CD14-positive monocyte (primary cell): ENCODE results near the gene LIX1L. TPM values are rescaled to one million over a fixed set of nuclear protein-coding genes. Genes with fewer than 3 reads are reported as not detected.

Experiments
- DNase-seq, 3 donors: peaks; one replicate each; pipeline ENCODE4 v3.0.0-alpha.2; 2011 to 2022
- H2AFZ ChIP-seq: 2 replicates; pipeline ENCODE4 v1.6.0; 2012; ENCODE audit warnings: mild to moderate bottlenecking, low read depth, low read length, inconsistent platforms; ENCODE audit not compliant: insufficient read depth, poor library complexity, severe bottlenecking
- H3K27ac ChIP-seq, 2 donors: 1 replicate in 1 of 2; 2 replicates in 1 of 2; pipeline ENCODE4 v1.5.1; 2012 to 2013; ENCODE audit warnings: low read length in 2 of 2, control low read depth in 1 of 2, inconsistent platforms in 1 of 2, low read depth in 1 of 2, mild to moderate bottlenecking in 1 of 2
- H3K27me3 ChIP-seq, 2 donors: one replicate each; pipeline versions ENCODE4 v1.6.0 to v1.6.1; 2011 to 2013; ENCODE audit warnings: low read length in 2 of 2; ENCODE audit not compliant: control insufficient read depth in 2 of 2, insufficient read depth in 2 of 2
- H3K36me3 ChIP-seq, 2 donors: replicated peaks in 1 of 2; 1 replicate in 1 of 2; 2 replicates in 1 of 2; pipeline versions ENCODE4 v1.5.1 to v1.6.1; 2012 to 2013; ENCODE audit warnings: low read length in 2 of 2, control low read depth in 1 of 2, inconsistent platforms in 1 of 2, mild to moderate bottlenecking in 1 of 2; ENCODE audit not compliant: insufficient read depth in 2 of 2, control insufficient read depth in 1 of 2
- H3K4me1 ChIP-seq, 2 donors: 1 replicate in 1 of 2; 2 replicates in 1 of 2; pipeline versions ENCODE4 v1.5.1 to v1.6.1; 2012 to 2013; ENCODE audit warnings: low read length in 2 of 2, control low read depth in 1 of 2, inconsistent platforms in 1 of 2, mild to moderate bottlenecking in 1 of 2, moderate library complexity in 1 of 2; ENCODE audit not compliant: insufficient read depth in 2 of 2, control insufficient read depth in 1 of 2
- H3K4me2 ChIP-seq: replicated peaks from 2 replicates; pipeline ENCODE3; 2012; ENCODE audit warnings: low read length, moderate library complexity, mild to moderate bottlenecking; ENCODE audit not compliant: poor library complexity, severe bottlenecking; ENCODE audit errors: extremely low read depth
- H3K4me3 ChIP-seq, 3 experiments: fragments of 200-600 bp in 1 of 3; sonication (generic) in 1 of 3; replicated peaks in 1 of 3; 1 replicate in 2 of 3; 2 replicates in 1 of 3; pipeline ENCODE4 v1.5.1; 2011 to 2013; ENCODE audit warnings: low read length in 3 of 3, mild to moderate bottlenecking in 3 of 3, control low read depth in 2 of 3, low read depth in 2 of 3, inconsistent platforms in 1 of 3, moderate library complexity in 1 of 3
- H3K79me2 ChIP-seq: 2 replicates; pipeline ENCODE4 v1.6.0; 2012; ENCODE audit warnings: mild to moderate bottlenecking, control low read depth, inconsistent platforms, low read length, moderate library complexity; ENCODE audit not compliant: insufficient read depth
- H3K9ac ChIP-seq: 2 replicates; pipeline ENCODE4 v1.6.0; 2017; ENCODE audit warnings: low read length, mild to moderate bottlenecking; ENCODE audit not compliant: insufficient read depth, poor library complexity, severe bottlenecking
- H3K9me3 ChIP-seq, 2 donors: replicated peaks in 1 of 2; 1 replicate in 1 of 2; 2 replicates in 1 of 2; pipeline versions ENCODE4 v1.5.1 to v1.6.1; 2012 to 2013; ENCODE audit warnings: low read length in 2 of 2, control low read depth in 1 of 2; ENCODE audit not compliant: control insufficient read depth in 1 of 2, insufficient read depth in 1 of 2
- H4K20me1 ChIP-seq: 2 replicates; pipeline ENCODE4 v1.6.0; 2012; ENCODE audit warnings: mild to moderate bottlenecking, low read length, control low read depth, moderate library complexity; ENCODE audit not compliant: insufficient read depth
- H3K27ac Mint-ChIP-seq, 7 donors: one replicate each; pipeline ENCODE4 v1.8.0; 2020; ENCODE audit warnings: mild to moderate bottlenecking in 7 of 7, mixed read lengths in 7 of 7, moderate library complexity in 6 of 7, inconsistent platforms in 2 of 7
- H3K27me3 Mint-ChIP-seq, 3 donors: one replicate each; pipeline ENCODE4 v1.8.0; 2021 to 2022; ENCODE audit warnings: low read depth in 3 of 3, mild to moderate bottlenecking in 3 of 3, mixed read lengths in 3 of 3, moderate library complexity in 3 of 3, inconsistent platforms in 1 of 3
- H3K36me3 Mint-ChIP-seq, 2 donors: one replicate each; pipeline ENCODE4 v1.8.0; 2020; ENCODE audit warnings: mixed read lengths in 2 of 2, inconsistent platforms in 1 of 2, mild to moderate bottlenecking in 1 of 2
- H3K4me1 Mint-ChIP-seq: one replicate; pipeline ENCODE4 v1.8.0; 2020; ENCODE audit warnings: mild to moderate bottlenecking, mixed read lengths
- H3K4me3 Mint-ChIP-seq, 2 donors: one replicate each; pipeline ENCODE4 v1.8.0; 2020; ENCODE audit warnings: mild to moderate bottlenecking in 2 of 2, mixed read lengths in 2 of 2, moderate library complexity in 1 of 2
- H3K9me3 Mint-ChIP-seq, 7 donors: one replicate each; pipeline ENCODE4 v1.8.0; 2020 to 2022; ENCODE audit warnings: mixed read lengths in 7 of 7, mild to moderate bottlenecking in 6 of 7, moderate library complexity in 6 of 7, inconsistent platforms in 2 of 7
- WGBS: methylation state at CpG from one replicate; pipeline ENCODE4 v1.1.5; 2013; ENCODE audit warnings: missing lambda C conversion rate; ENCODE audit not compliant: insufficient coverage; 5-methylcytosine and 5-hydroxymethylcytosine counted together
- intact Hi-C, 2 donors: fragments of 100-400 bp; cut with micrococcal nuclease; formaldehyde crosslinking; loops; one replicate each; pipeline versions ENCODE4 v1.15.0 to v1.15.1; 2023
- polyA plus RNA-seq, 3 donors: library from polyadenylated mRNA; depleted of rRNA in 1 of 3; unstranded in 2 of 3; stranded (reverse) in 1 of 3; fragments of 300-500 nt in 2 of 3; fragments of >200 nt in 1 of 3; fragmentation: Illumina TruSeq in 2 of 3; gene quantifications; 1 replicate in 2 of 3; 2 replicates in 1 of 3; pipeline ENCODE4 v1.2.3, GENCODE V29; 2012 to 2021
- TF ChIP-seq, protein P1 (sequence below): fragments of 200-600 bp; IDR thresholded peaks from one replicate; pipeline ENCODE4 v1.8.0; 2022; ENCODE audit warnings: antibody characterized with exemption, mild to moderate bottlenecking

Gene LIX1L
- polyA plus RNA-seq, 3 donors, result 6.3 to 13.6 (median 8.5) TPM

DNA sequence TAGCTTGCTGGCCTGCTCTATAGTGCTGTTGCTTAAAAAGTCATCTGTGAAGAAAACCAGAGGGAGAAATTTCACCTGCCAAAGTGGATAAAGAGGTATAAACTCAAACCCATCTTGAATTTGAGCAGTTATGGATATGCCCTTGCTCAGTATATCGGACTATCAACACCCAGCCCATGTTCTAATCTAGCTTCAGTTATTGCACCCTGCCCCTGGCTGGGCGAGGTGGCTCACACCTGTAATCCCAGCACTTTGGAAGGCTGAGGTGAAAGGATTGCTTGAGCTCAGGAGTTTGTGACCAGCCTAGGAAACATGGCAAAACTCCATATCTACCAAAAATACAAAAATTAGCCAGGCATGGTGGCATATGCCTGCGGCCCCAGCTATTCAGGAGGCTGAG is 13.3 kb downstream of the LIX1L start:
- Histone ChIP-seq H3K9ac (no peak overlapping the region), H3K4me1 (no peaks in the 10 kb centered on the region), H3K9me3 (no peaks in the 10 kb centered on the region), H3K27me3 (no peaks in the 10 kb centered on the region), H2AFZ (no peak overlapping the region), H3K36me3 (peaks cover 8 to 58% of the 10 kb centered on the region in 2 donors), H4K20me1 (no peaks in the 10 kb centered on the region), H3K4me2 (no peak overlapping the region), H3K27ac (no peak overlapping the region), H3K79me2 (no peaks in the 10 kb centered on the region), H3K4me3 (no peak overlapping the region)
- no peak for DNase-seq
- no CpG with 5 or more reads among the region's 3 CpGs for WGBS
- Mint-ChIP-seq H3K27ac (no peak overlapping the region), H3K9me3 (peaks cover 0 to 2% (median 0%) of the 10 kb centered on the region in 7 donors), H3K4me1 (no peaks in the 10 kb centered on the region), H3K27me3 (peaks cover 0 to 2% (median 0%) of the 10 kb centered on the region in 3 donors), H3K36me3 (peaks cover 37 to 64% of the 10 kb centered on the region in 2 donors), H3K4me3 (no peak overlapping the region)
- intact Hi-C loops, result no loop called here
- TF ChIP-seq, protein P1, sequence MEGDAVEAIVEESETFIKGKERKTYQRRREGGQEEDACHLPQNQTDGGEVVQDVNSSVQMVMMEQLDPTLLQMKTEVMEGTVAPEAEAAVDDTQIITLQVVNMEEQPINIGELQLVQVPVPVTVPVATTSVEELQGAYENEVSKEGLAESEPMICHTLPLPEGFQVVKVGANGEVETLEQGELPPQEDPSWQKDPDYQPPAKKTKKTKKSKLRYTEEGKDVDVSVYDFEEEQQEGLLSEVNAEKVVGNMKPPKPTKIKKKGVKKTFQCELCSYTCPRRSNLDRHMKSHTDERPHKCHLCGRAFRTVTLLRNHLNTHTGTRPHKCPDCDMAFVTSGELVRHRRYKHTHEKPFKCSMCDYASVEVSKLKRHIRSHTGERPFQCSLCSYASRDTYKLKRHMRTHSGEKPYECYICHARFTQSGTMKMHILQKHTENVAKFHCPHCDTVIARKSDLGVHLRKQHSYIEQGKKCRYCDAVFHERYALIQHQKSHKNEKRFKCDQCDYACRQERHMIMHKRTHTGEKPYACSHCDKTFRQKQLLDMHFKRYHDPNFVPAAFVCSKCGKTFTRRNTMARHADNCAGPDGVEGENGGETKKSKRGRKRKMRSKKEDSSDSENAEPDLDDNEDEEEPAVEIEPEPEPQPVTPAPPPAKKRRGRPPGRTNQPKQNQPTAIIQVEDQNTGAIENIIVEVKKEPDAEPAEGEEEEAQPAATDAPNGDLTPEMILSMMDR, result no peak

DNA sequence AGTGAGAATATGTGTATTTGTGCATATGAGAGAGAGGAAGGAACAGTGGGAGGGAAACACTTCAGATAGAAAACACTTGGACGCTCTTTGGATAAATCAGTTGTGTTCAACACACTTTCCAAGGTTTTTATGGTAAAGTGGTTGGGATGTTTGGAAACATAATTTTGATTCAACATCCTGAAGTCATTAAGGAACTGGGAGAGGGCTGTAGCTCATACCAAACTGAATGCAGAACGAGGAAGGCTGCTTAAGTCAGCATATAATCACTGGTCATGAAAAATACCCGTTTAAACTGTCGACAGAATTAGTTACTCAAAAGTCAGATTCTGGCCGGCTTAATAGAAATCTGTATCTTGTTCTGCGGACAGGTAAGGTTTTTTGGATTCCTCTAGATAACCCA is 14.9 kb downstream of the LIX1L start:
- H3K36me3 Mint-ChIP-seq, result peaks cover 38 to 73% of the 10 kb centered on the region in 2 donors
- no peaks in the 10 kb centered on the region for H4K20me1 ChIP-seq
- H3K36me3 ChIP-seq, result peaks cover 8 to 47% of the 10 kb centered on the region in 2 donors
- no peaks in the 10 kb centered on the region for H3K79me2 ChIP-seq
- peaks cover 0 to 3% (median 0%) of the 10 kb centered on the region in 3 donors for H3K27me3 Mint-ChIP-seq
- no peaks in the 10 kb centered on the region for H3K4me1 ChIP-seq
- H3K9me3 Mint-ChIP-seq, result no peaks in the 10 kb centered on the region
- no peak overlapping the region for H3K9ac ChIP-seq
- no peak overlapping the region for H3K4me3 Mint-ChIP-seq
- H3K4me1 Mint-ChIP-seq, result no peaks in the 10 kb centered on the region
- no peaks in the 10 kb centered on the region for H3K27me3 ChIP-seq
- TF ChIP-seq, protein P1, result no peak
- intact Hi-C loops, result no loop called here
- H3K4me3 ChIP-seq, result no peak overlapping the region
- H2AFZ ChIP-seq, result no peak overlapping the region
- H3K9me3 ChIP-seq, result no peaks in the 10 kb centered on the region
- H3K27ac Mint-ChIP-seq, result peak overlapping the region in 1 of 7 donors; percentile 45
- no peak overlapping the region for H3K27ac ChIP-seq
- no peak for DNase-seq
- H3K4me2 ChIP-seq, result no peak overlapping the region
- WGBS, result 95% methylated on average over 5 of the region's 6 CpGs
